ENCODE results near the gene CAPS.

CAPS gene

DNA sequence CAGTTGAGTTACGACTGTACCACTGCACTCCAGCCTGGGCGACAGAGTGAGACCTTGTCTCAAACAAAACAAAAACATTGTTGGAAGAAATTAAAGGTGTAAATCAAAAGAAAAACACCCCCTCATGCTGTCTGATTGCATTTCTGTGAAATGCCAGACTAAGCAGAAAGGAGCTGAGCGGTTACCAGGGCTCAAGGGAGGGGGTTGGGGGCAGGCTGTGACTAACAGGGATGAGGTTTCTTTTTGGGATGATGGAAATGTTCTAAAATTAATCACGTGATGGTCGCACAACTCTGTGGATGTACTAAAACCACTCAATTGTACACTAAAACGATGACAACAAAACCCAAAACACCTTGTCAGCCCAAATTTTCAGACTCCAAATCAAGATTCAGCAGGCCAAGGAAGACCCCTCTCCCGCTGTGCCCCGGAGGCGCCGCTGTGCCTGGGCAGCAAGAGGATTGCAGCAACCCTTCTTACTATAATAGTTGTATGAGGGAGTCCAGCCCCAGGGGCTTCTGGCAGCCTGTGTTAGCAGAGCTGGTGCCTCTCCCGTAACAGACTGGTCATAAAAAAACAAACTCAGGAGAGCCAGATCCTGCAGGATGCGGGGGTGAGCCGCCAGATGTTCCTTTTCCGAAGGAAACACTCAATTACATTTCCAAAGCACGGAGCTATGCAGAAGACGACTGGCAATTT, 20.9 kb downstream of the CAPS start:
- Histone ChIP-seq H3K4me1 (ENCODE audit: control insufficient read depth, insufficient read depth, low read depth, low read length) (peaks cover 17% of the 10 kb centered on the region), H2BK5ac (ENCODE audit: low read depth, low read length, poor library complexity, severe bottlenecking) (no peak overlapping the region), H3K4ac (ENCODE audit: low read depth in 1 of 2, low read length in 2 of 2) (no peak overlapping the region), H2AK5ac (ENCODE audit: low read length, severe bottlenecking) (no peak overlapping the region), H3K79me1 (replicated peaks; ENCODE audit: low read length, poor library complexity, severe bottlenecking) (peaks cover 57% of the 10 kb centered on the region), H3K9ac (ENCODE audit: low read length) (peak overlapping the region; percentile 83), H2BK15ac (ENCODE audit: low read depth, poor library complexity, severe bottlenecking) (no peak overlapping the region), H3K4me2 (ENCODE audit: low read length, poor library complexity, severe bottlenecking) (no peak overlapping the region), H2BK120ac (ENCODE audit: low read depth, low read length) (no peak overlapping the region), H4K8ac (ENCODE audit: low read length) (no peak overlapping the region), H3K36me3 (ENCODE audit: control insufficient read depth in 1 of 2, insufficient read depth in 2 of 2, low read depth in 1 of 2, low read length in 2 of 2) (peaks cover 58 to 70% of the 10 kb centered on the region in 2 experiments), H3K14ac (ENCODE audit: low read length in 2 of 2) (no peak overlapping the region), H2AFZ (ENCODE audit: low read depth, low read length) (no peak overlapping the region), H3K18ac (ENCODE audit: low read depth in 1 of 2, low read length in 2 of 2) (no peak overlapping the region), H2BK12ac (ENCODE audit: low read length in 2 of 2) (no peak overlapping the region), H3K4me3 (ENCODE audit: insufficient read depth in 1 of 2, low read depth in 1 of 2, low read length in 2 of 2) (peak overlapping the region in 1 of 2 experiments; percentile 59), H3K27ac (ENCODE audit: low read length, poor library complexity, severe bottlenecking) (no peak overlapping the region), H3K9me3 (ENCODE audit: control insufficient read depth, low read length) (no peaks in the 10 kb centered on the region), H3K23ac (ENCODE audit: low read length in 2 of 2) (no peak overlapping the region), H4K91ac (ENCODE audit: low read length) (no peak overlapping the region), H3K27me3 (ENCODE audit: control insufficient read depth in 1 of 2, insufficient read depth in 1 of 2, low read length in 2 of 2) (no peaks in the 10 kb centered on the region)
- DNase-seq: peak; percentile 64
- 40% methylated on average over 14 of the region's 16 CpGs for WGBS

DNA sequence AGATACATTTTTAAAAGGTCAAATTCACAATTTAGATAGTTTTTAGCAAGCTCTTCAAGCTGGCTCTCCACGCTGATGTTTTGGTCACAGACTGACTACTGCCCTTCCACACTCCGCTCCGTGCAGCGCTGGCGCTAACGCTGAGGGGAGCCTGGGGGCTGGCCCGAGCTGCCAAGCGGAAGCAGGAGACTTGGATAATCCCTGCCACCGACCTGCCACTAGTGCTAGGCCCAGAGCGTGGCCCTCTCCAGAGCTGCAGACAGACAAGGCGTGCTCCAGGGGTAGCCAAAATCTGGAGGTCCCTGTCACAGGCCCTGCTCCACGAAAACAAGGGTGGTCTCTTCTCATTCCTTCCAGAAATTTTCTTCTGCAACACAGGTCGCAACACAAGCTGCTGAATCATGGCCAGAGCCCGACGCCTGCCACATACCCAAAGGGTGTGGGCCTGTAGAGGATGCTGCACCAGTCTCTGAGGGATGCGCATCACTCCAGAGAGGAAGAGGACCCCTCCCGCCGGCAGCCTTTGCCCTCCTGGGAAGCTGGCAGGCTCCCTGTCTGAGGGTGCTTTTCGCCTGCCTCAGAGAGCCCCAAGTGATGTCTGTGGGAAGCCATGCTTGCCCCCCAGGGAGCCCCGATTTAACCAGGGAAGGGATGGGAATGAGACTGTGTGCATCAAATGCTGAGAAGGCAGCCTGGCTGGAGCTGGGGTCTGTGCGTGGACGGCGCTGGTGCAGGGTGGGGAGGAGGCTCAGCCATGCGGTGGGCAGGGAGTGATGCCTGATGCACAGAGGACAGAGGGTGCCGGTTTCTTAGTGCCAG, 21.6 kb downstream of the CAPS start:
- H3K27ac ChIP-seq (ENCODE audit: low read length, poor library complexity, severe bottlenecking): no peak overlapping the region
- no peak overlapping the region for H3K23ac ChIP-seq (ENCODE audit: low read length in 2 of 2)
- 76% methylated on average over 25 of the region's 25 CpGs for WGBS
- H3K9me3 ChIP-seq (ENCODE audit: control insufficient read depth, low read length): no peaks in the 10 kb centered on the region
- no peak for DNase-seq
- peaks cover 17% of the 10 kb centered on the region for H3K4me1 ChIP-seq (ENCODE audit: control insufficient read depth, insufficient read depth, low read depth, low read length)
- peak overlapping the region; percentile 45 for H4K8ac ChIP-seq (ENCODE audit: low read length)
- no peaks in the 10 kb centered on the region for H3K27me3 ChIP-seq (ENCODE audit: control insufficient read depth in 1 of 2, insufficient read depth in 1 of 2, low read length in 2 of 2)
- no peak overlapping the region for H2BK5ac ChIP-seq (ENCODE audit: low read depth, low read length, poor library complexity, severe bottlenecking)
- H4K91ac ChIP-seq (ENCODE audit: low read length): peak overlapping the region; percentile 25
- H2AK5ac ChIP-seq (ENCODE audit: low read length, severe bottlenecking): no peak overlapping the region
- peak overlapping the region; percentile 70 to 77 for H3K18ac ChIP-seq (ENCODE audit: low read depth in 1 of 2, low read length in 2 of 2)
- H3K4me3 ChIP-seq (ENCODE audit: insufficient read depth in 1 of 2, low read depth in 1 of 2, low read length in 2 of 2): peak overlapping the region in 1 of 2 experiments; percentile 59
- no peak overlapping the region for H3K4ac ChIP-seq (ENCODE audit: low read depth in 1 of 2, low read length in 2 of 2)
- peaks cover 59% of the 10 kb centered on the region for H3K79me1 ChIP-seq (replicated peaks; ENCODE audit: low read length, poor library complexity, severe bottlenecking)
- H3K36me3 ChIP-seq (ENCODE audit: control insufficient read depth in 1 of 2, insufficient read depth in 2 of 2, low read depth in 1 of 2, low read length in 2 of 2): peaks cover 58 to 72% of the 10 kb centered on the region in 2 experiments
- H2AFZ ChIP-seq (ENCODE audit: low read depth, low read length): no peak overlapping the region
- H3K4me2 ChIP-seq (ENCODE audit: low read length, poor library complexity, severe bottlenecking): no peak overlapping the region
- H2BK15ac ChIP-seq (ENCODE audit: low read depth, poor library complexity, severe bottlenecking): peak overlapping the region; percentile 12
- H2BK12ac ChIP-seq (ENCODE audit: low read length in 2 of 2): peak overlapping the region; percentile 33 to 38
- peak overlapping the region; percentile 67 for H2BK120ac ChIP-seq (ENCODE audit: low read depth, low read length)
- peak overlapping the region; percentile 83 for H3K9ac ChIP-seq (ENCODE audit: low read length)
- peak overlapping the region in 1 of 2 experiments; percentile 35 for H3K14ac ChIP-seq (ENCODE audit: low read length in 2 of 2)

DNA sequence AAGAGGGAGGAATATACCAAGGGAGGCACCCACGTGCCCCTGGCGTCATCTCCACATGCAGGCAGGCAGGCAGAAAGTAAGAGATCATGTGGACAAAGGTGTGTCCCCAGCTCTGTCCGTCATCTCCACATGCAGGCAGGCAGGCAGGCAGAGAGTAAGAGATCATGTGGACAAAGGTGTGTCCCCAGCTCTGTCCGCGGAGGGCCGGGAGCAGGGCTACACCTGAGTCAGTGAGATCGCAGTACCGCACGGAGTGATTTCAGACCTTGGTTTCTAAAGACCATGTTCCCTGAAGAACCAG, 22.2 kb downstream of the CAPS start:
- H2BK12ac ChIP-seq (ENCODE audit: low read length in 2 of 2): peak overlapping the region in 1 of 2 experiments; percentile 18
- DNase-seq: no peak
- H2BK120ac ChIP-seq (ENCODE audit: low read depth, low read length): peak overlapping the region; percentile 67
- H2AFZ ChIP-seq (ENCODE audit: low read depth, low read length): no peak overlapping the region
- H3K4ac ChIP-seq (ENCODE audit: low read depth in 1 of 2, low read length in 2 of 2): no peak overlapping the region
- WGBS: 97% methylated on average over 9 of the region's 9 CpGs
- no peak overlapping the region for H3K4me3 ChIP-seq (ENCODE audit: insufficient read depth in 1 of 2, low read depth in 1 of 2, low read length in 2 of 2)
- H2BK5ac ChIP-seq (ENCODE audit: low read depth, low read length, poor library complexity, severe bottlenecking): no peak overlapping the region
- H3K4me2 ChIP-seq (ENCODE audit: low read length, poor library complexity, severe bottlenecking): no peak overlapping the region
- no peak overlapping the region for H3K14ac ChIP-seq (ENCODE audit: low read length in 2 of 2)
- peak overlapping the region; percentile 83 for H3K9ac ChIP-seq (ENCODE audit: low read length)
- H3K27ac ChIP-seq (ENCODE audit: low read length, poor library complexity, severe bottlenecking): no peak overlapping the region
- no peaks in the 10 kb centered on the region for H3K27me3 ChIP-seq (ENCODE audit: control insufficient read depth in 1 of 2, insufficient read depth in 1 of 2, low read length in 2 of 2)
- H4K8ac ChIP-seq (ENCODE audit: low read length): no peak overlapping the region
- H2AK5ac ChIP-seq (ENCODE audit: low read length, severe bottlenecking): no peak overlapping the region
- no peak overlapping the region for H3K23ac ChIP-seq (ENCODE audit: low read length in 2 of 2)
- peaks cover 58 to 72% of the 10 kb centered on the region in 2 experiments for H3K36me3 ChIP-seq (ENCODE audit: control insufficient read depth in 1 of 2, insufficient read depth in 2 of 2, low read depth in 1 of 2, low read length in 2 of 2)
- peak overlapping the region; percentile 25 for H4K91ac ChIP-seq (ENCODE audit: low read length)
- peaks cover 62% of the 10 kb centered on the region for H3K79me1 ChIP-seq (replicated peaks; ENCODE audit: low read length, poor library complexity, severe bottlenecking)
- peaks cover 17% of the 10 kb centered on the region for H3K4me1 ChIP-seq (ENCODE audit: control insufficient read depth, insufficient read depth, low read depth, low read length)
- H3K18ac ChIP-seq (ENCODE audit: low read depth in 1 of 2, low read length in 2 of 2): peak overlapping the region in 1 of 2 experiments; percentile 70
- no peak overlapping the region for H2BK15ac ChIP-seq (ENCODE audit: low read depth, poor library complexity, severe bottlenecking)
- H3K9me3 ChIP-seq (ENCODE audit: control insufficient read depth, low read length): no peaks in the 10 kb centered on the region

DNA sequence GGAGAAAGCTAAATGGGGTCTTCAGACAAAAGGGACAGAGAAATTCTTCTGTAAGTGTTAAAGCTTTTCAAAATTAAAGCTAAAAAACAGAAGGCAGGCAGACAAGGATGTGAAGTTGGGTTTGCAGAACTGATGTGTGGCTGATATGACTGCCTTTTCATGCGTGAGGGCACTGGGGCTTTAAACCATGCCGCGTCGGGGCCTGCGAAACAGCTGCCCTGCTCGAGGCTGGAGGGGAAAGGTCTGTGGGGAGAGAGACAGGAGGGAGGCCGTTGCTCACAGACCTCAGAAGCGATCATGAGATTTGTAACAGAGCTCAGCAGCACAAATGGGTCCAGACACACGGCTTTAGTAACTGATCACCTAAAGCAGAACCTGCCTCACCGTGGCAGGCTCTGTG, 23.5 kb downstream of the CAPS start:
- WGBS: 83% methylated on average over 10 of the region's 10 CpGs
- H2BK15ac ChIP-seq (ENCODE audit: low read depth, poor library complexity, severe bottlenecking): no peak overlapping the region
- no peak overlapping the region for H3K4me2 ChIP-seq (ENCODE audit: low read length, poor library complexity, severe bottlenecking)
- no peak overlapping the region for H2AK5ac ChIP-seq (ENCODE audit: low read length, severe bottlenecking)
- no peak overlapping the region for H4K8ac ChIP-seq (ENCODE audit: low read length)
- no peak overlapping the region for H2BK120ac ChIP-seq (ENCODE audit: low read depth, low read length)
- H3K4me3 ChIP-seq (ENCODE audit: insufficient read depth in 1 of 2, low read depth in 1 of 2, low read length in 2 of 2): no peak overlapping the region
- no peak for DNase-seq
- no peak overlapping the region for H3K18ac ChIP-seq (ENCODE audit: low read depth in 1 of 2, low read length in 2 of 2)
- no peak overlapping the region for H3K9ac ChIP-seq (ENCODE audit: low read length)
- H2AFZ ChIP-seq (ENCODE audit: low read depth, low read length): no peak overlapping the region
- peaks cover 17% of the 10 kb centered on the region for H3K4me1 ChIP-seq (ENCODE audit: control insufficient read depth, insufficient read depth, low read depth, low read length)
- H3K4ac ChIP-seq (ENCODE audit: low read depth in 1 of 2, low read length in 2 of 2): no peak overlapping the region
- peak overlapping the region; percentile 11 for H4K91ac ChIP-seq (ENCODE audit: low read length)
- no peaks in the 10 kb centered on the region for H3K9me3 ChIP-seq (ENCODE audit: control insufficient read depth, low read length)
- H3K23ac ChIP-seq (ENCODE audit: low read length in 2 of 2): no peak overlapping the region
- H3K27ac ChIP-seq (ENCODE audit: low read length, poor library complexity, severe bottlenecking): no peak overlapping the region
- H3K27me3 ChIP-seq (ENCODE audit: control insufficient read depth in 1 of 2, insufficient read depth in 1 of 2, low read length in 2 of 2): no peaks in the 10 kb centered on the region
- H2BK12ac ChIP-seq (ENCODE audit: low read length in 2 of 2): no peak overlapping the region
- H3K79me1 ChIP-seq (replicated peaks; ENCODE audit: low read length, poor library complexity, severe bottlenecking): peaks cover 65% of the 10 kb centered on the region
- H2BK5ac ChIP-seq (ENCODE audit: low read depth, low read length, poor library complexity, severe bottlenecking): no peak overlapping the region
- peaks cover 50 to 62% of the 10 kb centered on the region in 2 experiments for H3K36me3 ChIP-seq (ENCODE audit: control insufficient read depth in 1 of 2, insufficient read depth in 2 of 2, low read depth in 1 of 2, low read length in 2 of 2)
- no peak overlapping the region for H3K14ac ChIP-seq (ENCODE audit: low read length in 2 of 2)
